CD4-positive, alpha-beta T cell treated with Interleukin-4 for 4 hours (primary cell): ENCODE data around the gene CDHR2.

ENCODE experiments used
- DNase-seq: peaks from one replicate; pipeline ENCODE4 v3.0.0-alpha.2; 2020

CDHR2 gene, protein sequence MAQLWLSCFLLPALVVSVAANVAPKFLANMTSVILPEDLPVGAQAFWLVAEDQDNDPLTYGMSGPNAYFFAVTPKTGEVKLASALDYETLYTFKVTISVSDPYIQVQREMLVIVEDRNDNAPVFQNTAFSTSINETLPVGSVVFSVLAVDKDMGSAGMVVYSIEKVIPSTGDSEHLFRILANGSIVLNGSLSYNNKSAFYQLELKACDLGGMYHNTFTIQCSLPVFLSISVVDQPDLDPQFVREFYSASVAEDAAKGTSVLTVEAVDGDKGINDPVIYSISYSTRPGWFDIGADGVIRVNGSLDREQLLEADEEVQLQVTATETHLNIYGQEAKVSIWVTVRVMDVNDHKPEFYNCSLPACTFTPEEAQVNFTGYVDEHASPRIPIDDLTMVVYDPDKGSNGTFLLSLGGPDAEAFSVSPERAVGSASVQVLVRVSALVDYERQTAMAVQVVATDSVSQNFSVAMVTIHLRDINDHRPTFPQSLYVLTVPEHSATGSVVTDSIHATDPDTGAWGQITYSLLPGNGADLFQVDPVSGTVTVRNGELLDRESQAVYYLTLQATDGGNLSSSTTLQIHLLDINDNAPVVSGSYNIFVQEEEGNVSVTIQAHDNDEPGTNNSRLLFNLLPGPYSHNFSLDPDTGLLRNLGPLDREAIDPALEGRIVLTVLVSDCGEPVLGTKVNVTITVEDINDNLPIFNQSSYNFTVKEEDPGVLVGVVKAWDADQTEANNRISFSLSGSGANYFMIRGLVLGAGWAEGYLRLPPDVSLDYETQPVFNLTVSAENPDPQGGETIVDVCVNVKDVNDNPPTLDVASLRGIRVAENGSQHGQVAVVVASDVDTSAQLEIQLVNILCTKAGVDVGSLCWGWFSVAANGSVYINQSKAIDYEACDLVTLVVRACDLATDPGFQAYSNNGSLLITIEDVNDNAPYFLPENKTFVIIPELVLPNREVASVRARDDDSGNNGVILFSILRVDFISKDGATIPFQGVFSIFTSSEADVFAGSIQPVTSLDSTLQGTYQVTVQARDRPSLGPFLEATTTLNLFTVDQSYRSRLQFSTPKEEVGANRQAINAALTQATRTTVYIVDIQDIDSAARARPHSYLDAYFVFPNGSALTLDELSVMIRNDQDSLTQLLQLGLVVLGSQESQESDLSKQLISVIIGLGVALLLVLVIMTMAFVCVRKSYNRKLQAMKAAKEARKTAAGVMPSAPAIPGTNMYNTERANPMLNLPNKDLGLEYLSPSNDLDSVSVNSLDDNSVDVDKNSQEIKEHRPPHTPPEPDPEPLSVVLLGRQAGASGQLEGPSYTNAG (N-terminal part only)

GRCh38 chr5:176548967-176549444 is at the start of gene CDHR2:
Gene CDHR2 (plus strand): TSS chr5:176549342. CDS start chr5:176565353, 16,011 bp downstream.
- DNase-seq, result no peak

GRCh38 chr5:176500511-176500910 is 48.6 kb upstream of the CDHR2 start:
- no peak for DNase-seq

GRCh38 chr5:176501333-176501732 is 47.8 kb upstream of the CDHR2 start:
- DNase-seq, result no peak

DNA sequence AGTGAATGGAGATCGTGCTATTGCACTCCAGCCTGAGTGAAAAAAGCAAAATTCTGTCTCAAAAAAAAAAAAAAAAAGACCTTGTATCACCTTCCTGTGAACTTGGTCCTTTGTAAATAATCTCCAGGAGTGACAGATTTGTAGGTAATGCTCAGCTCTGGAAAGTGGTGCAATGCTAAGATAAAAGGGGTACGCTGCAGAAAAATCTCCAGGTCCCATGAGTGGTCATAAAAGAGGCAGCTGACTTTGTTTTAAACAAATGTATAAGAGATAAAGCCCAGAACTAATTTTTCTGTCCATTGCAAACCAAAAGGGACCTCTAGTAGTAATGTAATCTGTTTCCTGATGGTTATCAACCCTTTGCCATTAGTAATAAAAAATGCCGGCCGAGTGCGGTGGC is 45.6 kb upstream of the CDHR2 start:
- no peak for DNase-seq

DNA sequence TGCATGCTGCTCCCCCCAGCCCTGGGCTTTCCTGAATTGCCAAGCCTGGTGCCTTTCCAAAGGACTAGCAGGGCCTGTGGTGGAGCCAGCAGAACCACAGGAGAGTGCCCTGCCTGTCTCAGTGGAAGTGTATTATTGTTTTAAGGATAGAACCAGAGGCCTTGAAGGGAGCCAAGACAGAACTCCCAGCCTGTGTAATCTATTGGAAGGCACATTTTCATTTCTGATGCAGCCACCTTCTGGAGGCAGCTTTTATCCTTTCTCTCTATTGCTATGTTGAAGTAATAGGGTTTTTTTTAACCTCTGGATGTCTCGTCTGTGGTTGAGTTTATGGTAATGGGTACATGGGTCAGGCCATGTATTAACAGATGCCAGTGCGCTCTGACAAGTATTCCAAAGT is 41.2 kb upstream of the CDHR2 start:
- DNase-seq, result no peak

GRCh38 chr5:176508603-176509002 is 40.5 kb upstream of the CDHR2 start:
- DNase-seq, result no peak

- DNase-seq, result no peak
Observed at GRCh38 chr5:176513788-176514187, 35.4 kb upstream of the CDHR2 start.

DNA sequence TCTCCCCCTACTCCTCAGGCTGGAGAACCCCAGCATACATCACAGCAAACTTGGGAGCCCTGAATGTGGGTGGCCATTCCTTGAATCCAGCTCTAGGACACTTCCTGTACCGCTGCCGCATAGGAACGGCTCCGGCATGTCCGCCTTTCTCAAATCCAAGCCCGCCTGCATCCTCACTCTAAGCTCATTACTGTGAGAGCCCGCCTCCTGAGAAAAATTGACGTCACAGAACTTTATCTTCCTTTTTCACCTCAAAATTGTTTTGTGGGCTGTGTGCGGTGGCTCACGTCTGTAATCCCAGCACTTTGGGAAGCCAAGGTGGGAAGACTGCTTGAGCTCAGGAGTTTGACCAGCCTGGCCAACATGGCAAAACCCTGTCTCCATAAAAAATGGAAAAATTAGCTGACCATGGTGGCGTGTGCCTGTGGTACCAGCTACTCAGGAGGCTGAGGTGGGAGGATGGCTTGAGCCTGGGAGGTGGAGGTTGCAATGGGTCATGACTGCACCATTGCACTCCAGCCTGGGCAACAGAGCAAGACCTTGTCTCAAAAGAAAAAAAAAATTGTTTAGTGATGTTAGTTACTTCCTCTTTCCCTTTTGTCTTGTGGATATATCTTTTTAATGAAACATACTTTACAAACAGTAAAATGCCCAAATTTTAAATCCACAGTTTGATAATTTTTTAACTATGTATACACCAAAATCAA is 34.7 kb upstream of the CDHR2 start:
- no peak for DNase-seq

- no peak for DNase-seq
Observed at GRCh38 chr5:176515396-176515795, 33.7 kb upstream of the CDHR2 start.

DNA sequence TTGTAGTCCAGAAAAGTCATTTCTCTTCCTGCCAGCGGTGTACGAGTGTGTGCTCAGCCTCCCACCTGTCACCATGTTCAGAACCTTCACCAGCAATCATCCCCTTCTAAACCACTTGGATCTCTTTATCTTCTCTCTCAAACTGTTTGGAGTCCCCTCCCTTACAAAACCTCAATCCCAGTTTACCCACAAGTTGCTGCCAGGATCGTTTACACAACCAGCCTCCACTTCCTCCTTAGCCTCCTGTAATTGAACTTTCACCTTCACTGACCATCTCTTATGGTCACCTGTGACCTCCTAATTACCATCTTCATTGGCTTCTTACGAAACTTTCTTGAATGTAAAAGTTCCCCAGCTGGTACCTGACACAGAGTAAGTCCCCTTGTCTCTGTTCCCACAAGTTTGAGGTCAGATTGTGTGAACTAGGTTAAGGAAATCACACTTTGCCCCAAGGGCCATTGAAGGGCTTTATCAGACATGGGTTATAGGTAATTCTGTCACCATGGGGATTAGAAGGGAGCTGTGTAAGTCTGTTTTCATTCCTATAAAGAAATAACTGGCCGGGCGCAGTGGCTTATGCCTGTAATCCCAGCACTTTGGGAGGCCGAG is 32.0 kb upstream of the CDHR2 start:
- no peak for DNase-seq

GRCh38 chr5:176519810-176520720 is 29.1 kb upstream of the CDHR2 start:
- DNase-seq, result no peak

DNA sequence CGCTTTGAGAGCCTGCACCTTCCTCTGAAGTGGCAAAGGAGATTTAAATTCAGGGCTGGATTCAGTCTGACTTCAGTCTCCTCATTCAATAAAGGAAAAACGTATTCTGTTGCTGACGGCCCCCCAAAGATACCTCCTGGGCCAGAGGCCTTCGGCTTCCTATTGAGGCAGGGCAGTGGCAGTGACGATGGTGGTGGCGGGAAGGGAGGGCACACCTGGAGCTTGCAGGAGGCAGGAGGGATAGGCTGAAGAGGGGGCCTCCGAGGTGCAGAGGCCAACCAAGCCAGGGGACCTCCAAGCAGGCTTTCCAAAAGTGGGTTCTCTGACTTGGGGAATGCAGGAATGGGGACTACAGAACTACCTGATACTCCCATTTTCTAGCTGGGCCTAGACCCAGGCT is 27.9 kb upstream of the CDHR2 start:
- DNase-seq, result no peak

DNA sequence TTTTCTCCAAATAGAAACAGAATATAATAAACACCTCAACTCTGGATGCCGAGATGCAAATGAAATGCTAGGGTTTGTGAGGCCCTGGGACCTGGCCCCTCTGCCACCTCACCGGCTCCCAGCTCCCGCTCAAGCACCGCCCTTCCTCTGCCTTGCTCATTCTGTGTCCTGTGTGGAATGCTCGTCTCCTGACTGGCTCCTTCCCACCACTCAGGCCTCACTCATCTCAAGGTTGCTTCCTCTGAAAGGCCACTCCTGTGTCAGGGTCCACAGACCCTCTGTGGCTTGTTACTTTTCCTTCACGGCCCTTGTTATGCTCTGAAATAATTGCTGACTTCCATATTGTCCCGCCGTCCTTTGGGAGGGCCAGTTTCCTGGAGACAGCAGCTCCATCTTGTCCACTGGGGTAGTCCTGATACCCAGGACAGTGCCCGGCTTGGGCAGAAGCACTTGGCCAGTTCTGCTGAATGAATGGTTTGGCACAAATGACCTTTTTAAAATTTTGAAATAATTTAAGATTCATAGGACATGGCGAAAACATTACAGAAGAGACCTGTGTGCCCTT is 27.4 kb upstream of the CDHR2 start:
- DNase-seq, result no peak

DNA sequence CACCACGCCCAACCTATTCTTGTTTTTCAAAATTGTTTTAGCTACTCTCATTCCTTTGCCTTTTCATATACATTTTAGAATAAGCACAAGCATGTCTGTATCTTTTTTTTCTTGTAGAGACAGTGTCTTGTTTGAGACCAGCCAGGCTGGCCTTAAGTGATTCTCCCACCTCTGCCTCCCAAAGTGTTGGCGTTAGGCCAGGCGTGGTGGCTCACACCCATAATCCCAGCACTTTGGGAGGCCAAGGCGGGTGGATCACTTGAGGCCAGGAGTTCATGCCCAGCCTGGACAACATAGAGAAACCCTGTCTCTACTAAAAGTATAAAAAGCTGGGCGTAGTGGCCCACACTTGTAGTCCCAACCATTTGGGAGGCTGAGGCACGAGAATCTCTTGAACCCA is 25.0 kb upstream of the CDHR2 start:
- DNase-seq, result no peak

GRCh38 chr5:176524987-176525386 is 24.2 kb upstream of the CDHR2 start:
- no peak for DNase-seq

GRCh38 chr5:176525677-176526076 is 23.5 kb upstream of the CDHR2 start:
- DNase-seq, result no peak

DNA sequence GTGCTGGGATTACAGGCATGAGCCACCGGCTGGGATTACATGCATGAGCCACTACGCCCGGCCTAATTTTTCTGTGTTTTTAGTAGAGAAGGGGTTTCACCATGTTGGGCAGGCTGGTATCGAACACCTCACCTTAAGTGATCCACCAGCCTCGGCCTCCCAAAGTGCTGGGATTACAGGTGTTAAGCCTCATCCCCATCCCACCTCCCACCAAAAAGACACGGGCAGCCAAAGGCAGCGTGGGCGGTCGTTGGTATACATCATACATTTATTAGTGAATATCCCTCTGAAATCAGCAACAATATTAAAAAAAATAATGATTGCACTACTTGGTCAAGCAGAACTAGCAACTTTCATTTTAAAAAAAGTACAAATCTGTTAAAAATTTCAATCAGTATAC is 22.7 kb upstream of the CDHR2 start:
- DNase-seq, result no peak

DNA sequence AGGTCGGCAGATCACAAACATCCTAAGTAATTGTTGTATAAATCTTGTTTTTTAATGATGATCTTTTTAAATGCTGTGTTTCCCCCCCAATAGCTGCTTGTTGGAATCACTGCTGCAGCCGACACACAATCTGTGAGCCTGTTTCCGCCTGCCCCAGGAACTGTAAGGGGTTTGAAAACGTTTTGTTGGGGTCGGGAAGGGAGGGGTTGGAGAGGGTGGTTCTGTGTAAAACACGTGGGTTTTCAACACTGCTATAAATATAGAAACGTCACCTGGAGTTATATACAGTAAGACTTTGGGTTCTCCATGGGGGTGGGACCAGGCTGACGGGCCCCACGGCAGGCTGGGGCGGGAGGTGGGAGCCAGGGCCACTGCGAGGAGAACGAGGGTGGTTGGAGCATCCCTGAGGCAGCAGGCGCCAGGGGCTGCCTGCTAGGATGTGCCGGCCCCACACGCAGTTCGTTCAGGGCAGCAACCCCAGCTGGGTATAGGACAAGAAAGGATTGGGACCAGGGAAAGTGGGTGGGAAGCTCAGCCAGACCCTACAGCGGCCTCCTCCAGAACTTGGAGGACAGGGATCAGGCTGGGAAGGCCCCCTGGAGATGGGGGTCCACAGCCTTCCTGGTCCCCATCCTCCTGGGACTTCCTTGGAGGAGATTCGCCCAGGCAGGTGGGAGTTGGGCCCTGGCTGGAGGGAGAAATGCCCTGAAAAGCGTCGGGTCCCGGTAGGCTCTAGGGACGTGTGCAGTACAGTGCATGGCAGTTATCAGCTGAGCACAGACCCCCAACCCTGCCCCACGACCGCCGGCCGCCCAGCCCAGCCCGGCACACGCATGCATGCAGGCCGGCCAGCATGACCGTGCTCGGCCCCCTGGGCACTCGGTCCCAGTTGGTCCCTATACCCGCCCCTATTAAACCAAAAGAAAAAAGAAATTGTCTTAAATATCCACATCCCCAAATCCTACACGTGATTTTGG is 21.6 kb upstream of the CDHR2 start:
- DNase-seq, result no peak

DNA sequence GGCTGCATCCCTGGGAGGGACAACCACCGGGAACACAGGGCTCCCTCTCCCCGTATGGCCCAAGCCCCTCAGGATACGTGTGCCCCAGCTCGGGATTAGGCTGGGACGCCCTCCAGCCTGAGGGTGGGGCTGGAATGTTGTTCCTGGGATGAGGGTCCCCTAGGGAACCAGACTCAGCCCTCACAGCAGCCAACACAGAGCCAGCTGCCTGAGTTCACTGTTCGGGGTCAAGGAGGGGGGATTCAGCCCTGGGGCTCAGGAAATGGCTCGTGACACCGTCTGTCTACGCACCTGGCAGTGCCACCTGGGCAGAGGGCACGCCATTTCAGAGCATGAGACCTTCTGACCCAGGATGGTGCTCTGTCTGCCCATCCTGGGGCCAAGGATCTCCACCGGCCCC is 20.8 kb upstream of the CDHR2 start:
- no peak for DNase-seq
